Measurements from ENCODE around the gene RYR2. TPM values are rescaled to one million over a fixed set of nuclear protein-coding genes. Genes with fewer than 3 reads are reported as not detected.

The RYR2 gene
- 0.16 TPM in 1 of 2 replicates, not detected in the other for total RNA-seq
- 0.04 TPM for polyA plus RNA-seq (2012)

DNA sequence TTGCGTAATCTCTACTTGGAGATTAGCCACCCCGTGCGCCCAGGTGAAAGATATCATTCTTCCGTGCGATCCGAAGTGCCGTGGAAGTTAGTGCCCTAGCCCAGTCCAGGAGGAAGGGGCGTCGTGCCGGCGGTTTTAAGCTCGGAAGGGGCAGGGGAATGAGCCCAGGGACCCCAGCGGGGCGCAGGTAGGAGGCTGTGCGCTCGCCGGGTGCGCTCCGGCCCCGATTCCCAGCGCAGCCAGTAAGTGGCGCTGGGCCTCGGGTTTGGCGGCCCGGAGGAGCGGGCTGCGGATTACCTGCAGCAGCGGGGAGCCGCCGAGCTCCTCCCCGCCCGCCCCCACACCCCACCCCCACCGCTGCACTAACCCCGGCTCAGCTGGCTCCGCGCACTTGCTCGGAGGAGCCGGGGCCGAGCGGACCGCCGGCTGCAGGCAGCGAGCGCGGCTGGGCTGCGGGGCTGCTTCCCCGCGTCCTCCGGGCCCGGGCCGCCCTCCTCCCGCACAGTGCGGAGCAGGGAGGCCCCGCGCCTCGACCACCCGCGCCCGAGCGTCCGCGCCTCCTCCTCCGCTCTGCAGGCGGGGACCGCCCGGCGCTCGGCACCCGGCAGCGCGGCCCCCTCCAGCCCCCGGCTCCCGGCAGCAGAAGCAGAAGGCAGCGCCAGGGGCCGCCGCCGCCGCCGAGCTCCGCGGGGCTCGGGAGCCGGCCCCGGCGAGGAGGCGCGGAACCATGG lies at the start of gene RYR2:
Gene RYR2 (plus strand): TSS at position 390 of the 731 bp plus-strand sequence. CDS start 338 bp downstream, at position 728.
- DNase-seq (ENCODE audit: low read depth): no peak

DNA sequence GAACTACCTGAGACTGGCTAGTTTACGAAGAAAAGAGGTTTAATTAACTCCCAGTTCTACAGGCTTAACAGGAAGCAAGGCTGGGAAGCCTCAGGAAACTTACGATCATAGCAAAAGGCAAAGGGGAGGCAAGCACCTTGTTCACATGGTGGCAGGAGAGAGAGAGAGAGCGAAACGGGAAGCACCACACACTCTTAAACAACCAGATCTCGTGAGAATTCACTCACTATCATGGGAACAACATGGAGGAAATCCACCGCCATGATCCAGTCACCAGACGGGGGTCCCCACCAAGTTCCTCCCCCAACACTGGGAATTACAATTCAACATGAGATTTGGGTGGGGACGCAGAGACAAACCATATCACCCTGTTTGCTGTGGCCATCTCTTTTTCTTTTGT lies 49.5 kb upstream of the RYR2 start:
- DNase-seq (ENCODE audit: low read depth): no peak

DNA sequence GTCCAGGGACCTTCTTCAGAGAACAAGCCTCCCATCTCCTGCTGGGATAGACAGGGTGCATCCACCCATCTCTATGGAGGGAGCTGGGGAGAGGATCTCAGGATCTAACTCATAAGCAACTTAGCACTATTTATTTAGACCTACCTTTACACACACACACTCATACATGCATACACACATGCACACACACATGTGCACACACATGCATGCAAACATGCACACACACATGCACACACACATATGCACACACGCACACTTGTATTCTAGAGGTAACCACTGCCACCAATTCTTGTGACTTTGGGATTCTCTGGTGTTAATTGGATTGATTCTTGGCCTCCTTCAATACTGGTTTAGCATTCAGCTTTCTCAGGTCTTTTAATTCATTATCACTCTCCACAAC lies 47.5 kb upstream of the RYR2 start:
- DNase-seq (ENCODE audit: low read depth): no peak

DNA sequence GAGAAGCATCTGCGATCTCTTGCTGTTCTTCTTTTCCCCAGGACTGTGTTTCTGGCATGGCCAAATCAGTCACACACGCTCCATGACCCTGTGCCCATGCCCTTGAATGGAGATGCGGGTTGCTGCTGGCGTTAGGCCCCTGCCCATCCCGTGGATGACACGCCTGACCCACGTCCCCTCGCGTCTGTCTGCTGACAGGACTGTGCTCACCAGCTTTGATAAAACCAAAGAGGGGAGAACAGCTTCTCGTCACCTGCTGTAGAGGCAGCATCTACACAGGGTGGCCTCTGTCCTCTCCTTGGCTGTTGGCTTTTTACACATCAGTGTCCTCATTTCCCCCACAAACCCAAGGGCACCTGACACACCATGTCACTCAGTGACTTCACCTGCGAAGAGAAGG lies 44.6 kb upstream of the RYR2 start:
- DNase-seq (ENCODE audit: low read depth): no peak

DNA sequence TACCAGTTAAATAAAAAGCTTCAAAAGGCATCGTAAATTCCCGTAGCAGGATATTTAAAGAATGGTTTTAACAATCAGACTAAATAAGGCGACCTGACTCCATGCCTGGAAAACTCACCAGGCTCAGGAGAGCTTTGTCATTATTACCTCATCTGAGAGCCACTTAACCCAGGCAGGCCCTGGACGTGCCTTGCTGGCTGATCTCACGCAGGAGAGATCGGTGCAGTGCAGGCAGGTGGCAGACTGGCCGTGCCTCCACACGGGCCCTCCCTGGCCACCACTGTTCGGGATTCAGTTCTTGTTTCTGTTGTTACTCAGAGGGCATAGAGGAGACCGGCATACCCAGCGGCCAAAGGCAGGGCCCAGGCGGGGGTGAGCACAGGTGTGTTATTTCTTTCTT lies 44.1 kb upstream of the RYR2 start:
- no peak for DNase-seq (ENCODE audit: low read depth)

DNA sequence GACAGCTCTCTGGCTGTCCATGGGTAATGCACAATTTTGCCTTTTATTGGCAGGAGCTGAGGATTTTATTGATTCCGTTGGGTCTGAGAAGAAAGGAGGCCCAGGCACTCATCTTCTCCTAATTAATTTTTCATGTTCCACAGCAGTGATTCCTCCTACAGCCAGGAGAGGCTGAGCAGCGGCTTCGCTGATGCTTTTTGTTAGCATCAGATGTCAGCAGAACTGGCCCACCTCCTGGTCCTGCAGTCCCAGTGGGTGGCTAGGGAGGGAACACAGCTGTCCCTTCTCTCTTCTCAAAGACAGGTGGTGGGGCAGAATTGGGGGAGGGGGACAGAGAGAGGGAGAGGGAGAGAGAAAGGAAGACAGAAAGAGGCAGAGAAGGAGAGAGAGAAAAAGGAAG lies 43.4 kb upstream of the RYR2 start:
- no peak for DNase-seq (ENCODE audit: low read depth)

DNA sequence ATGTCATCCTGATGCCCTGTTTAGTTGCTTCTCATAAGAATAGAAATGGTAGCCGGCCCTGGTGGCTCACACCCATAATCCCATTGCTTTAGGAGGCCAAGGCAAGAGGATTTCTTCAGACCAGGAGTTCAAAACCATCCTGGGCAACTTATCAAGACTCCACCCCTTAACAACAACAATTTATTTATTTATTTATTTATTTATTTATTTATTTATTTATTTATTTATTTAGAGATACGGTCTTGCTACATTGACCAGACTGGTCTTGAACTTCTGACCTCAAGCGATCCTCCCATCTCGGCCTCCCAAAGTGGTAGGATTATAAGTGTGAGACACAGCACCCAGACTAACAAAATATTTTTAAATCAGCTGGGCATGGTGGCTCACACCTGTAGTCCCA lies 41.8 kb upstream of the RYR2 start:
- DNase-seq (ENCODE audit: low read depth): no peak

DNA sequence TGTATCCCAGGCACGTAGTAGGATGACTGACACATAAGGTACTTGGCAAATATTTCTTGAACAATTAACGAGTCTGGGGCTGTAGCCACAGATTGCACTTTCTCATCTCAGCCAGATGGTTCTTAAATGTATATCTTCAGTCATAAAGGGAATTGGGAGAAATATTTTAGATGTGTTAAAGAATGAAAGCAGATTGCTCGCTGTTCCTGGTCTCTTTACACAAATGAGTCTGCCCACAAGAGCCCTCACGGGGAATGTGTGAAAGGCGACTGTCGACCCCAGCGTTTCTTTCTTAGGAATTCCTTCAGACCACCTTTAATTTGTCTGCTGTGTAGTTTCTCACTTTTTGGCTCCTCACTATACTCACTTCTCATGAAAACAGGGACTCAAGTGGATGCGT lies 38.5 kb upstream of the RYR2 start:
- DNase-seq (ENCODE audit: low read depth): no peak

DNA sequence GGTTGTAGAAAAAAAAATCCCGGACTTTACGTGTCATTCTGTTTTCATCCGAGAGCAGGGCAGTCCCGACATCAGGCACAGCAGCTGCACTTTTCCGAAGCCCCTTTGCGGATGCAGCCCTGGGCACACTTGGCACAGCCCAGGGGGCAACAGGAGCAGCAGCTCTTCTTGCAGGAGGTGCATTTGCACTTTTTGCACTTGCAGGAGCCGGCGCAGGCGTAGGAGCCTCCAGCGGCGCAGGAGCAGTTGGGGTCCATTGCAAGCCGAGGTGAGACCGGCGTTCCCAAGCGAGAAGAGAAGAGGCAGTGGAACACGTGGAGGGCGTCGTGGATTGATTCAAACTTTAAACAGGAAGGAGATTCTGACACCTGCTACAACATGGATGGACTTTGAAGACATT lies 37.9 kb upstream of the RYR2 start, which contains the start of gene MT1HL1:
Gene MT1HL1 (minus strand): TSS at position 326 of the 400 bp plus-strand sequence. CDS start 69 bp downstream, at position 257.
- no peak for DNase-seq (ENCODE audit: low read depth)

DNA sequence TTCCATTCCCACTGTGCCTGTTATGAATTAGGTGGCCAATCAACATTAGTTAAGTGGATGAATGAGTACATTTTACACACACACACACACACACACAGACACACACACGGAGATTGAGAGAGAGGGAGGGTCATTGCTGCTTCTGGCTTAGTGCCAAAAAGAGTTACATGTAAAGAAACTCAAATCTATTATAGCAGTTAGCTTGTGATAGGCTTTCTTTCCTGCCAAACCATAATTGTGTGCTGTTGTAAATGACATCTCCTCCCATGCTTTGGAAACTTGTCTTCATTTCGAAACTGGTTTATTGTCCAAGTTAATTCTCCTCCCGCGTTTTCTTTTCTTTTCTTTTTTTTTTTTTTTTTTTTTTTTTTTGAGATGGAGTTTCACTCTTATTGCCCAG lies 36.3 kb upstream of the RYR2 start:
- DNase-seq (ENCODE audit: low read depth): no peak

DNA sequence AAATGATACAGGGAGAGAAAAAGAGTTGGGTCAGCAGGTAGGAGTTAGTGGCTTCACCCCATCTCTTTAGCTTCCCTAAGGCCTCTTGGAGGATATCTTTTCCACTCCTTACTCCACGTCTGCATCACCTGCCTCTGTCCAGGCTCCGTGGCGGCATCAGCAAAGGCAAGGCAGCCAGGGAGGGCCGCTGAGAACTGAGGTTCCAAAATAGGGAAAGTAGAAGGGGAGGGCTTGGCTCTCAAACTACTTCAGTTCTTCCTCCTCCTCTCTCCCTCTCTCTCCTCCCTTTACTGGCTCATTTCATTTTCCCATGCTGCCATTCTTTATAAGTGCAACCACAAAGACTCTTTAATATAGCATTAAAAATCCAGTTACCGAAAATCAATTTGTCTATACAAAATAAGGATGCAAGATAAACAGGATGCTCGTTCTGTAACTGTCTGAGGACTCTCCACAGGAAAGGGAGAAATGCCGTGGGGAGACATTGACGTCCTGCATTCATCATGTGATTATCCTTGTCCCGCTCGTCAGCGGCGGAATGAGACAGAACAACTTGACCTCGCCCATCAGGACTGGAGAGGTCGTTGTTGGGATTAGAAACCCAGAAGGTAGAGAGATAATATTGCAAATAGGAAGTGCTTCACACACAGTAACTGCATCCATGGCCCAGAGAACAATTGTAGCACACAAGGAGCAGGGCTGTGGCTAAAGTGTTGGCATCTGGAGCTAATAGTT lies 34.7 kb upstream of the RYR2 start:
- DNase-seq (ENCODE audit: low read depth): no peak

DNA sequence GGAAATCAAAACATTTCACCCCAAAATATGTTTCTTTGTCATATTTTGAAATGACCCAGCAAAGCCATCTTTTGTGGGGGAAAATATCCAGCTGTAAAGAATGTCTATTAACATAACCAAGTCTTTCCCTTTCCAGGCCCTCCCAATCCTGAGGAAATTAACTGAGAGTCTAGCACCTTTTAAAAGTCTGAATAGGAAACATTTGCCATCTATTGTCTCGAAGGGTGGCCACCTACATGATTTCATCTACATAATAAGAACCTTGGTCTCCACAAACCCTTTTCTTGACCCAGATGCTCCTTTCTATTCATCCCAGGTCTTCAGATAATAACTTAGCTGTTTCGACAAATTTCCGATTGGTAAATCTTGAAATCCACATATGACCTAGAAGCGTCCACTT lies 32.4 kb upstream of the RYR2 start:
- no peak for DNase-seq (ENCODE audit: low read depth)

DNA sequence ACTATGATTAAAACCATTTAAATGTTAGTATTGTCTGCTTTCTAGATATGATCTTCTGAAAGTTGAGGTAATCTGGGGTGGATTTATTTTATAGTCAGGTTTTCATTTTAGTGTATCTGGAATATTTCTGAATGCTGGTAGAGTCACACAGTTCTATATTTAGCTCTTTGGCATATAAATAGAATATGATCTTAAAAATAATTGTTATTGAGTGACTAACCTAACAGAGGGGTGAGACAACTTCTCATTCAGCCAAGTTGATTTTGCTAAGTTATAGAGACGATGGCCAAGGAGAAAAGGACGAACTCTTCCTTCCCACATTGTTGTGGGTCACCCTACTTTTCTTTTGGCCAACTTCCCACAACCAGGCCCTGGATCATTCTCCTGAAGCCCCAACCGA lies 30.6 kb upstream of the RYR2 start:
- no peak for DNase-seq (ENCODE audit: low read depth)

DNA sequence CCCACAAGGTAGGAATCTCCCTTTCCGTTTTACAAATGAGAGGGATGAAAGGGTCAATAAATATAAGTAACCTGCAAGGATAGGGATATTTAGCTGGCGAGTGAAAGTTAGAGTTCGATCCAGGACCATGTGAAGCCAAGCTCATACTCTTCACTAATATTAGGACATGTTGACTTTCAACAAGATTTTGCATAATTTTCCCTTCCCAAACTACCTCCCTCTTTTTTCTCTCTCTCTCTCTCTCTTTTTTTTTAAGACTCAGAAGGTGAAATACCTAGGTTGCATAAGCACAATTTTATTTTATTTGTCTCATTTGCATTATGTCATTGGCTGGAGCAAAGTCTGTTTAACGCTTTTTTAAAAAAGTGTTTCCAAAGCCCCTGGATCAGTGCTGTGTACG lies 29.6 kb upstream of the RYR2 start:
- no peak for DNase-seq (ENCODE audit: low read depth)

DNA sequence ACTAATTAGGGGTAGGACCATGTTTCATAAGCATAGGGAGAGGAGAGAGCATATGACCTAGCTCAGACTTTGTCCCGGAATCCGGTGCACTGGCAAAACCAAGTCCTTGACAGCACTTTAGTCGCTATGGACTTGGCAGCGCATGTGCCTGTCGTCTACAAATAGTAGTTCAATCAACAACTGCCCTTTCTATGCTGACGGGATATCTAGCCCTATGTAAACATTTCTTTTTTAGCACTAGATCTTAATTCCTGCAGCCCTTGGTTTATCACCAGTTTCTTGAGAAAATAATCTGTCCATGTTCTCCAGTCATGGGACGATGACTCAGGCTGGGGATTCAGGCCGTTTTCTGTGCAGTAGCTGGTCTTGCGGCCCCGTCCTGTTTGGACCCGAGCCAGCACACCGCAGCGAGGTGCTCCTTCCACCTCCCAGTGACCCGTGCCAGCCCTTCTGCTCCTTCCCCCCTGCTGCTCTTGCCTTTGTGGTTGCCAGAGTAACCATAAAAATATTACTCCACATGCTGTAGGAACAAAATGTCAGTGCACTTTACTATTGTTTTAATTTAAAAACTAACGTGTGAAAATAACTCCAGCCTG lies 29.1 kb upstream of the RYR2 start:
- peak; percentile 1 for DNase-seq (ENCODE audit: low read depth)

DNA sequence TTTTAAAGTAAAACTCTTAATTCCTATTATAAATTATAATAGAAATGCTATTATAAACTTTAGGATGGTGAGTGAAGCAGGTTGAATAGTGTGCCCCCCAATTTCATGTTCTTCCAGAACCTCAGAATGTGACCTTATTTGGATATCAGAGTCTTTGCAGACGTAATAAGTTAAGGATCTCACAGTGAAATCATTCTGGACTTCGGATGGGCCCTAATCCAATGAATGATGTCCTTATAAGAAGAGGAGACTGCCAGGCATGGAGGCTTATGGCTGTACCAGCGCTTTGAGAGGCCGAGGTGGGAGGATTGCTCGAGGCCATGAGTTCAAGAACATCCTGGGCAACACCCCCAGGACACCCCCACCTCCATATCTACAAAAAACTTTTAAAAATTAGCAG lies 28.4 kb upstream of the RYR2 start:
- DNase-seq (ENCODE audit: low read depth): no peak

DNA sequence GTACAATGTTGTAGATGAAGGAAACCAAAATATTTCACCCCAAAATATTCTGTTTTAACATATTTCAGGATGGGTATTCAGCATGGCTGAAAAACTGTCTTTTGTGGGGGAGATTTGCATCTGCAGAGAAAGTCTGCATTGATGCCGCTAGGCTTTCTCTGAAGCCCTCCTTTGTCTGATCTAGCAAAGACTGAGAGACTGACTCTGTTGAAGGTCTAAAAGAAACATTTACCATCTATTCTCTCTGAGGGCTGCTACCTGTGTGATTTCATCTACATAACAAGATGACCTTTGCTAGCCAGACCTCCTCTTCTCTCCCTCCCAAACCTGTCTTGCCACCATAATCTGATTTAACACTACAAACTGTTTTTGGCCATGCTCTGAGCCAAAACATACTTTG lies 25.4 kb upstream of the RYR2 start:
- no peak for DNase-seq (ENCODE audit: low read depth)

DNA sequence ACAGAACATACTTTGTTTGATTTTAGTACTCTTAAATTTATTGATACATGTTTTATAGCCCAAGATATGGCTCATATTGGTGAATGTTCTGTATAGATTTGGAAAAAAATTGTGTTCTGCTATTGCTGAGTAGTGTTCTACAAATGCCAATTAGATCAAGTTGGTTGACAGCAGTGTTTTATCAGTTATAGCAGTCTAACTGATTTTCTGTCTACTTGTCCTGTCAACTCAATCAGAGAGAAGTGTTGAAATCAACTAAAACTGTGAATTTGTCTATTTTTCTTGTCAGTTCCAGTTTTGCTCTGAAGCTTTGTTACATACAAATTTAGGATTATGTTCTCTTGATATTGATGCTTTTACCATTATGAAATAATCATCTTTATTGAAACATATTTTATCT lies 23.1 kb upstream of the RYR2 start:
- DNase-seq (ENCODE audit: low read depth): no peak

DNA sequence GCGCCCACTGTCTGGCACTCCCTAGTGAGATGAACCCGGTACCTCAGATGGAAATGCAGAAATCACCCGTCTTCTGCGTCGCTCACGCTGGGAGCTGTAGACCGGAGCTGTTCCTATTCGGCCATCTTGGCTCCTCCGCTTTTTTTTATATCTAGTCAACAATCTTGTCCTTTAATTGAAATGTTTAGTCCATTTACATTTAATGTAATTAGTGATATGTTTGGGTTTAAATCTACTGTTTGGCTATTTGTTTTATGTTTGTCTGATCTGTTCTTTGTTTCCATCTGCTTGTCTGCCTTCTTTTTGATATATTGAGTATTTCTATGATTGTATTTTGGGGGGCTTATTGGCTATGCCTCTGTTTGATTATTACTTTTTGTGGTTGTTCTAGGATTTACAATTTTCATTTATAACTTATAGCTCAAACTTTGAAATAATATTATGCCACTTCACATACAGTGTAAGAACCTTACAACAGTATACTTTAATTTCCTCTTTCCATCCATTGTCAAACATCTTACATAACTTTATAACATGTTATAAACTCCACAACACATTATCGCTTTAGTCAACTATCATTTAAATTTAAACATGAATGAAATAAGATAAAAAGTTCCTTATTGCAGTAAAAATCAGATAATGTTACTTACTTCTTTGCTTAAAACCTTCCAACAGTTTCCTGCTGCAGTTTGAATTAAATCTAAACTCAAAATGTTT lies 16.5 kb upstream of the RYR2 start:
- DNase-seq (ENCODE audit: low read depth): no peak

DNA sequence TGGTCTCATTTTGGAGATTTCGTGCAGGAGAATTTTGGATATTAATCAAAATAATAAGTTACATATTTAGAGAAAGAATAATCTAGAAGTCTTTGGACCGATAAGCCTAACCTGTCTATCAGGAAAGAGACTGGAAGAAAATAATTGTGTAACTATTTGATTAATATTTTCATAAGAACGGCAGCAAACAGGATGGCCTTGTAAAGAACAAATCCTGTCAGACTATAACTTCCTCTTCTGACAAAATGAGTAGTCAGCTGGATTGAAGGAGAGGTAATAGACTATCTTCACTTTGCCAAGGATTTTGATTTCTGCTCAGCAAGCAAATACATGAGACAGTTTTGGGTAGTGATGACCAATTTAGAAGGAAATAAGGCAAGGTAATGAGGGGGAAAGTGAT lies 12.7 kb upstream of the RYR2 start:
- DNase-seq (ENCODE audit: low read depth): no peak

DNA sequence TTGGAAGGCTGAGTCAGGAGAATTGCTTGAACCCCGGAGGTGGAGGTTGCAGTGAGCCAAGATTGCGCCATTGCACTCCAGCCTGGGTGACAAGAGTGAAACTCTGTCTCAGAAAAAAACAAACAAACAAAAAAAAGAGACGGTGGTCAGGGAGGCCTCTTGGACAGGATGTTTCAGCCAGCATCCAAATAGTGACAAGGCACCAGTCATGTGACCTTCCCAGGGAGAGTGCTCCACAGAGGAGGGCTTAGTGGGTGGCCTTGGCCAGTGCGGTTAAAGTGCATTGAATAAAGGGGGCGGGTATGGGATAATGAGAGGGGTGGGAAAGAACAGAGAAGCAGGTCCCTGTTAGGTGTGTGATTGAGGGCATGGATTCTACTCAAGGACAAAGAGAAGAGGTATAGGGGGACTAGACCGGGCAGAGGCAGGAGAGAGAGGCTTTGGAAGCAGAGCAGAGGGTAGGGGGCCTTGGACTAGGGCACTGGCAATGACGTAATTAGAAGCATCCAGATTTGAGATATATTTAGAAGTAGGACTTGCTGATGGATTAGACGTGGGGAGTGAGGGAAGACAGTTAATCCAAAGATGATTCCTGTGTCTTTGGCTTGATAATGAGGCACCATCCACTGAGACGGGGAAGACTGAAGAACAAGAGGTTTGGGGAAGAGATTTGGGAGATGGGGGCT lies 12.0 kb upstream of the RYR2 start:
- DNase-seq (ENCODE audit: low read depth): no peak

All from myocyte (in vitro differentiated cells).